ENCODE data around the gene RGS16.

The RGS16 gene

DNA sequence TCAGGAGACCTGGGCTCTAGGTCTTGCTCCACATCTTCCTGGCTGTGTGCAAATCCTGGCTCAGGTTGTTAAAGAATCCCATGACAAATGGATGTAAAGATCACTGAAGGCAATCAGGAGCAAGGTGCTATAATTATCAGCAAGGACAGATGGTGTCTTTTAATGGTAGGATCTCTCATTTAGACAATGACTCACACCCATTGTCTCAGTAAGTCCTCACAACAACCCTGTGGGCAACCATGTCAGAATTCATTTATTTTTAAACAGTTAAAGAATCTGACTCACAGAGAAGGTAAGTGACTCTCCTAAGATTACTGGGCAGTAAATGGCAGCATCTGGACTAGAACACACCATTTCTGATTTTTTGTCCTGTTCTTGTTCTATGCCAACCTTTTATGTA, 47.9 kb downstream of the RGS16 start:
- TF ChIP-seq, protein P1, sequence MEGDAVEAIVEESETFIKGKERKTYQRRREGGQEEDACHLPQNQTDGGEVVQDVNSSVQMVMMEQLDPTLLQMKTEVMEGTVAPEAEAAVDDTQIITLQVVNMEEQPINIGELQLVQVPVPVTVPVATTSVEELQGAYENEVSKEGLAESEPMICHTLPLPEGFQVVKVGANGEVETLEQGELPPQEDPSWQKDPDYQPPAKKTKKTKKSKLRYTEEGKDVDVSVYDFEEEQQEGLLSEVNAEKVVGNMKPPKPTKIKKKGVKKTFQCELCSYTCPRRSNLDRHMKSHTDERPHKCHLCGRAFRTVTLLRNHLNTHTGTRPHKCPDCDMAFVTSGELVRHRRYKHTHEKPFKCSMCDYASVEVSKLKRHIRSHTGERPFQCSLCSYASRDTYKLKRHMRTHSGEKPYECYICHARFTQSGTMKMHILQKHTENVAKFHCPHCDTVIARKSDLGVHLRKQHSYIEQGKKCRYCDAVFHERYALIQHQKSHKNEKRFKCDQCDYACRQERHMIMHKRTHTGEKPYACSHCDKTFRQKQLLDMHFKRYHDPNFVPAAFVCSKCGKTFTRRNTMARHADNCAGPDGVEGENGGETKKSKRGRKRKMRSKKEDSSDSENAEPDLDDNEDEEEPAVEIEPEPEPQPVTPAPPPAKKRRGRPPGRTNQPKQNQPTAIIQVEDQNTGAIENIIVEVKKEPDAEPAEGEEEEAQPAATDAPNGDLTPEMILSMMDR (IDR thresholded peaks at IDR 0.05; ENCODE audit: borderline replicate concordance, insufficient read depth, low read depth, low read length), result no peak
- H3K4me3 ChIP-seq (ENCODE audit: low read depth, low read length), result no peak overlapping the region

DNA sequence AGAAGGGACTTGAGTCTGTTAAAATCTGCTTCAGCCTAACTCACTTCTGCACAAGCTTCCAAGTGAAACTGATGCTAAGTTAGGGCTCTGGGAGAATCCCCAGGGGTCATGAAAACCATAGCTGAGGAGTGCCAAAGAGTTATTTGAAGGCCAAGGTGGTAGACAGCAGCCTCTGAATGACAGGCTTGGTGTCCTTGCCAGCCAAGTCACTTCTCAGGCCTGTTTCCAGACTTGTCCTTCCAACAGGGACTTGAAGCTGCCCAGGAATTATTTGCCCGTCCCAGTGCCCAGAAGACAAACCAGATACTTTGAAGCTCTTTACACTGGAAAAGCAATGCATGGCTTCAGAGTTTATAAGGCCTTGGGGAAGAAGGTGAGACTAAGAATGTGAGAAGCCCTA, 48.7 kb downstream of the RGS16 start:
- TF ChIP-seq, protein P1 (IDR thresholded peaks at IDR 0.05; ENCODE audit: borderline replicate concordance, insufficient read depth, low read depth, low read length), result no peak
- no peak overlapping the region for H3K4me3 ChIP-seq (ENCODE audit: low read depth, low read length)

DNA sequence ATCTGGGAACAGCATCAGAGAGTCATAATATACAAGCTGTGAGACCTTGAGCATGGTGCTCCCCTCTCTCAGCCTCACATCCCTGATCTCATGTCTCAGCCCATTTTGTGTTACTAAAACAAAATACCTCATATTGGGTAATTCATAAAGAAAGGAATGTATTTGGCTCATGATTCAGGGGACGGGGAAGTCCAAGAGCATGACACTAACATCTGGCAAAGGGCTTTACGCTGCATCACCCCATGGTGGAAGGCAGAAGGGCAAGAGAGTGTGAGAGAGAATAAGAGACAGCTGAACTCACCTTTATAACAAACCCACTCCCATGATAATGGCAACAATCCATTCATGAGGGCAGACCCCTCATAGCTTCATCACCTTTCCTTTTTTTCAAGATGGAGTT, 51.7 kb downstream of the RGS16 start:
- TF ChIP-seq, protein P1 (IDR thresholded peaks at IDR 0.05; ENCODE audit: borderline replicate concordance, insufficient read depth, low read depth, low read length), result no peak
- no peak overlapping the region for H3K4me3 ChIP-seq (ENCODE audit: low read depth, low read length)

DNA sequence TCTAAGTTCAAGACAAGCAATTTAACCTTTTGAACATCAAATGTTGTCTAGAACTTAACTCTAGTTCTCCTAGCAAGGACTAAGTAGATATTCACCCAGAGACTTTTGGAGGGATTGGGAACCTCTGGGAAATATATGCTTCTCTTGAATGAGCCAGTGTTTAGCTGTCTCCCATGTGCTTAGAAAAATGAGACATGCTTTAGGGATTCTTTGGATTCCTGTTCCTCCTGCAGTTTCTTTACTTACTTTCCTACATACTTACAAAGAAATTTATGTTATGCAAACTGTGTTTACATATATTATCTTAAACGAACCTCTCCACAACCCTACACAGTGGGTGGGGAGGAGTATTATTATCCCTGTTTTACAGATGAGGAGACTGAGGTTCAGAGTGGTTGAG, 54.4 kb downstream of the RGS16 start:
- TF ChIP-seq, protein P1 (IDR thresholded peaks at IDR 0.05; ENCODE audit: borderline replicate concordance, insufficient read depth, low read depth, low read length), result no peak
- H3K4me3 ChIP-seq (ENCODE audit: low read depth, low read length), result no peak overlapping the region

DNA sequence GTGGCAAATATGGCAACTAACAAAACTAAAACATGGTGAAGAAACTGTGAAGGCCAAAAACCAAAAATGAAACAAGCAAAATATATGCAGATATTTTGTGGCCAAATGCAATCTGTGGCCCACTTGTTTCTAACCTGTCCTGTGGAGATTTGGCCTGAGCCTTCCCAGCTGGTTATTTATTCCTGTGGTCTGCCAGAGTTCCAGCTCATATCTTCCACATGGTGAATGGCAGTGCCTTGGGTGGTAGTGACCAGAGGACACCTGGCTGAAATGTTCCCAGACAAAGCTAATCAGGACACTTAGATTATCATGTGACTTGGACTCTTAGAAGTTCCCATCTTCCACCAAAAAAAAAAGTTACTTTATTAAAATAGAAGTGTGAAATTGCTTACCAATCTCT, 54.8 kb downstream of the RGS16 start:
- TF ChIP-seq, protein P1 (IDR thresholded peaks at IDR 0.05; ENCODE audit: borderline replicate concordance, insufficient read depth, low read depth, low read length), result no peak
- H3K4me3 ChIP-seq (ENCODE audit: low read depth, low read length), result no peak overlapping the region
